Activated naive CD4-positive, alpha-beta T cell treated with anti-CD3 and anti-CD28 coated beads, Interleukin-2, amount 50 U/mL, for 72 hours (primary cell): ENCODE measurements around the gene NPTX1. TPM values are rescaled to one million over a fixed set of nuclear protein-coding genes. Genes with fewer than 3 reads are reported as not detected.

ENCODE experiments used
- ATAC-seq, 2 donors: fragments of 150-1000 bp; cut with Tn5 transposase; 2 replicates each; pipeline ENCODE4 v1.10.0; 2021; ENCODE audit warnings: mild to moderate bottlenecking in 2 of 2, moderate library complexity in 2 of 2
- DNase-seq, 2 donors: peaks; one replicate each; pipeline ENCODE4 v3.0.0; 2021 to 2022; ENCODE audit warnings: low spot score in 2 of 2
- H3K27ac Mint-ChIP-seq, 2 donors: one replicate each; pipeline ENCODE4 v1.8.0; 2022; ENCODE audit warnings: mild to moderate bottlenecking in 2 of 2, mixed read lengths in 2 of 2
- H3K36me3 Mint-ChIP-seq, 2 donors: one replicate each; pipeline ENCODE4 v1.8.0; 2022; ENCODE audit warnings: mixed read lengths in 2 of 2
- H3K9me3 Mint-ChIP-seq, 2 donors: one replicate each; pipeline ENCODE4 v1.8.0; 2022; ENCODE audit warnings: mixed read lengths in 2 of 2
- total RNA-seq, 2 donors: library from RNA; stranded (reverse); gene quantifications; one replicate each; pipeline ENCODE4 v1.2.3, GENCODE V29; 2022

The NPTX1 gene
- total RNA-seq, 2 donors from 2014 or later, result 23.0 to 135 TPM

DNA sequence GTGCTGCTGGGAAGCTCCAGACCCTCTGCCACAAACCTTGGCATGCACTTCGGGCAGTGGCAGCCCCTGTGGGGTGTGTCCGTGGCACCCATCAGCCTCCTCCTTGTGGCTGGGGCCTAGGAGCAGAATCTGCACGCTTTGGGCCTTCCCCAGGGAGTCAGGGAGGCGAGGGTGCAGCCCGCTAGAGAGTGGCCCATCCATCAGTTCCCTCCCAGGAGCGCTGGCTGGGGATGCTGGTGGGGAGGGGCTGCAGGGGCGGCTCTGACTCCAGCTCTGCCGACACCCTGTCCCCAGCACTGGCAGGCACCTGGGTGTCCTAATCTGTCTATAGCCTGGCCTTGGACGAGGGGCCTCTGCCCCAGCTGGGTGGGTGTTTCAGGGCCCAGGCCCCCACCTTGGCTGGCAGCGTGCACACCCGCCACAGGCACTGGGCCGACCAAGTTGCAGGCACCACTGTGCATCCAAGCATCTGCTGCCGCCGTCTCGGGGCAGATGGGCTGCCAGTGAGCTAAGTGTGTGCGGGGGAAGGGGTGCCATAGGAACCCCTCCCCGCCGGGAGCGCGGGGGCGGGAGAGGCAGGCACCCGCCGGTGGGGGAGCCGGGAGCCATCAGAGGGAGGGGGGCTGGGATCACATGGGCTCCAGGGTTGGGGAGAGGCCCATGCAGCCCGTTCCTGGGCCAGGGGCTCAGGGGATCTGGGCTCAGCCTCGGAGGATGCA lies 31.2 kb downstream of the NPTX1 start:
- H3K9me3 Mint-ChIP-seq, result no peaks in the 10 kb centered on the region
- ATAC-seq, result no peak
- no peaks in the 10 kb centered on the region for H3K36me3 Mint-ChIP-seq
- H3K27ac Mint-ChIP-seq, result no peak overlapping the region
- DNase-seq, result no peak

DNA sequence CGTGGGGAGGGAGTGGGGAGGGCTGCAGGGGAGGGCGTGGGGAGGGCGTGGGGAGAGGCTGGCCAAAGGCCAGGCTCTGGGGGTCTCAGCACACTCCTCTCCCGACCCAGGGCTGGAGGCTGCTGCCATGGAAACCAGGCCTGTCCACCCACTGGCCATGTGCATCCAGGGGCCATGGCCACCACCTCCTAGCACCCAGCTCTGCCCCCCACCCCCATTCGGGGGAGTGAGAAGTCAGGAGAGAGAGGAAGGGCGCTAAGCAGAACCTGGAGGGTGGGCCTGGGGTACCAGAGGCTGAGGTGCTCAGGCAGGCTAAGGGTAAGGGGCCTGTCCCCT lies 31.8 kb downstream of the NPTX1 start:
- no peak for ATAC-seq

DNA sequence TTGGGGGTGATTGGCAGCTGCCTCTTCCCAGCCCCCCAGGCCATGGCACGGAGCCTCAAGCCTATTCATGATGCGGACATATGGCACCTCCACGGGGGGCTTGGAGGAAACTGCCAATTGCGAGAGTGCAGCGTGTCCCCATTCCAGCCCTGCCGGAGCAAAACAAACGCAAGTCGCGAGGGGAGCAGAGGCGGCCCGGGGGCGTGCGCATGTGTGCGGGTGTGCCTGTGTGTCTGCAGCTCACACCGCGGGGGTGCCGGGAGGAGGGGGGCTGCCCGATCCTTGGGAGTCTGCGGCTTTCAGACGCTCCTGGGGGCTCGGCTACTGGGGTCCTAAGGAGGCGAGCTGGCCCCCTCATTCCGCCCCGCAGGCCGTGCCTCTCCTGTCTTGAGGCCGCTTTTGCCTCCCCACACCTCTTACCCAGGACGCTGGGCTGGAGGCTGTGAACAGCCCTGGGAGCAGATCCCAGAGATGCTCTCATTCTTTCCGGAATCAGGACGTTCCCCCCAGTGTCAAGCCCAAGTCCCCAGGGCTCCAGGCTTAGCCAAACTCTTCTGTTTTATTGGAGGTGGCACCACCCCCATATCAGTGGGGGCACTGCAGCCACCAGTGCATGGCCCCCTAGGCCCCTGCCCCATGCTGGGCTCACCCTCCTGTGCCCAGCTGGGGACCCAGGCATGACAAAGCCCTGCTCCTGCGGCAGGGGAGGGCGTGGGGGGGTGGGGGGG lies 32.3 kb downstream of the NPTX1 start:
- Mint-ChIP-seq H3K36me3 (no peaks in the 10 kb centered on the region), H3K27ac (no peak overlapping the region), H3K9me3 (no peaks in the 10 kb centered on the region)
- no peak for ATAC-seq
- DNase-seq, result no peak

More for the DNA sequence above, 31.8 kb downstream of the NPTX1 start:
- no peak overlapping the region for H3K27ac Mint-ChIP-seq
- DNase-seq, result no peak
- no peaks in the 10 kb centered on the region for H3K36me3 Mint-ChIP-seq
- H3K9me3 Mint-ChIP-seq, result no peaks in the 10 kb centered on the region

DNA sequence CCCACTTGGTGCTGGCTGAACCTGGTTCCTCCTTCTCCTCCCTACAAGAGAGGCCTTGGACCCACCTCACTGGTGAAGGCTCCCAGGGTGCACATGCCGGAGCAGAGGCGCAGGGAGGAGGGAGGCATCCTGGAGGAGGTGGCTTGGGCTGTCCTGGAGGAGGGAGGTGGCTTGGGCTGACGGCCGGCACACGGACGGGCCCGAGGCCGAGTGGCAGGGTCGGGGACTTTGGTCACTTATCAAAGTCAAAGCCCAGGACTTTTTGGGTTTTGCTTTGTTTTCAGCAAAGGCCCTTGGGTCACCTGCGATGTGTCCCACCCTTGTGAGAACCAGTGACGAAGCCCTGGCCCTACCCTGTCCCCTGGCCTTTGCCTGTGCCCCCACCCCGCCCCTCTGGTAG lies 32.9 kb downstream of the NPTX1 start:
- no peaks in the 10 kb centered on the region for H3K36me3 Mint-ChIP-seq
- no peak overlapping the region for H3K27ac Mint-ChIP-seq
- no peak for DNase-seq
- H3K9me3 Mint-ChIP-seq, result no peaks in the 10 kb centered on the region
- no peak for ATAC-seq

DNA sequence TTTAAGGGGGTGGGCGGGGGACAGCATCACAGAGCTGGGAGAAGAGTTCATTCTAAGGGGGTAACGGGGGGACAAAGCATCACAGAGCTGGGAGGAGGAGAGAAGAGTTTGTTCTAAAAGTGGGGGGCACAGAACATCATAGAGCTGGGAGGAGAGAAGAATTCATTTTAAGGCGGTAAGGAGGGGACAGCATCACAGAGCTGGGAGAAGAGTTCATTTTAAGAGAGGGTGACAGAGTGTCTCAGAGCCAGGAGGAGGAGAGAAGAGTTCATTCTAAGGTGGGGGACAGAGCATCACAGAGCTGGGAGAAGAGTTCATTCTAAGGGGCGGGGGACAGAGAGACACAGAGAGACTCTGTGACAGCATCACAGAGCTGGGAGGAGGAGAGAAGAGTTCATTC lies 33.6 kb downstream of the NPTX1 start:
- ATAC-seq, result no peak

DNA sequence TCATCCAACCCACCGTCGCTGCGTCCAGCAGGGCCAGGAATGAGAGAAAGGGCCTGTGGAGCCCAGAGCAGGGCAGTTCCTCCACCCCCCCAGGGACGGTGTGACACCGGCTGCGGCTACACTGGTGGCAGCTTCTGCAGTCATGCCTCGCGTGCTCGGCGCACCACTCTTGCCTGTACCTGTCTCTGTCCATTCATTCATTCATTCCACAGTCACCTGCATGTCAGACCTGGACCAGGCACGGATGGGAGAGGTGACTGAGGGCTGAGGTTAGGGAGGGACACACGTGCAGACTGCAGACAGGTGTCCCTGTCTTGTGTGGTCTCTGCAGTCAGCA lies 34.1 kb downstream of the NPTX1 start:
- H3K9me3 Mint-ChIP-seq, result no peaks in the 10 kb centered on the region
- no peak overlapping the region for H3K27ac Mint-ChIP-seq
- no peaks in the 10 kb centered on the region for H3K36me3 Mint-ChIP-seq
- DNase-seq, result no peak
- no peak for ATAC-seq

More for the DNA sequence above, 33.6 kb downstream of the NPTX1 start:
- Mint-ChIP-seq H3K9me3 (no peaks in the 10 kb centered on the region), H3K36me3 (no peaks in the 10 kb centered on the region), H3K27ac (no peak overlapping the region)
- no peak for DNase-seq

DNA sequence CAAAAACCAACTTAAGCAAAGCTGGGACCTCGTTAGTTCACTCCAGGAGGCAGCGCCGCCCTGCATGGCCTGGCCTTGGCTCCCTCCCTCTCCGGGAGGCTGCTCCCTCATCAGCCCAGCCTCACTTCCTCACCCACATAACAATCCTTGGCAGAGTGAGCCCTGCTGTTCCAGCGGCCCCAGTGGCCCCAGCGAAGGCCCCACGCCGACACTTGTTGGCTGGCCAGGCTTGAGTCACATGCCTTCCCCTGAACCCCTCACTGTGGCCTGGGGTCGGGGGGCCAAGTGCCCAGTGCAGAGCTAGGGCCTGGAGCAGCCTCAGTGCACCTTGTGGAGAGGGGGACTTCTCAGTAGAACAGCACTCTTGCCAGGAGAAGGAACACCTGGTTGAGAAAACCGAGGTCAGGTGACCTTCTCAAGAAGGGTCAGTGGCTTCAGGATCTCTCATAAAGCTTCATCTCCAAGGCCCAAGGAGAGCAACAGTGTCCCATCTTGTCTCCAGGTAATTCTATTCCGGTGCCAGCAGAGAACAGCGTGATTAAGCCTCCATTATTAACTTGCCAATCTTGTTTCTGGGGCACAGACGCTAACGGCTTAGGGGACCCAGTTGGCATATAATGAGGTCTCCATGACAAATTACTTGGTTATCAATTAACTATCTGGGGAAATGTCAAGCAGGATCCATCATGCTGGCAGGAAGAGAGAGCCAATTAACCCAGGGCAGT lies 34.6 kb downstream of the NPTX1 start:
- no peaks in the 10 kb centered on the region for H3K9me3 Mint-ChIP-seq
- ATAC-seq, result no peak
- no peak for DNase-seq
- no peaks in the 10 kb centered on the region for H3K36me3 Mint-ChIP-seq
- no peak overlapping the region for H3K27ac Mint-ChIP-seq

DNA sequence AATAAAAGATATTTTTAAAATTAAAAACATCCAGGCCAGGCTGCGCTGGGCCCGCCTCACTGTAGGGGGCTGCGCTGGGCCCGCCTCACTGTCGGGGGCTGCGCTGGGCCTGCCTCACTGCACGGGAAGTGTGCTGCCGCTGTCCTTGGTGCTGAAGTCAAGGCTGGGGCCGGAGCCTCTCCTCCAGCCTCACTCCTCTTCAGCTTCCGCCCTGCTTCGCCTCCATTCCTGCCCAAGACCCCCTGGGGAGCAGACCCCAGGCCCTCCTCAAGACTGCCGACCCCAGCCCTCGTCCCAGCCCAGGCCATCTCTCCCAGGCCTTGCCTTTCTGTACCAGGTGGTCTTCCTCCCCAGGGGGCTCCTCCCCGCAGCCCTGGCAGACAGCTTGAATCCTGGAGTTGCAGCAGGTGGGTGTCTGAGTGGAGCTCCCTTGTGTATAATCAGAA lies 35.3 kb downstream of the NPTX1 start:
- H3K9me3 Mint-ChIP-seq, result no peaks in the 10 kb centered on the region
- H3K36me3 Mint-ChIP-seq, result no peaks in the 10 kb centered on the region
- DNase-seq (peak in 1 of 2 donors; percentile 66), ATAC-seq (peak in 1 of 2 donors; percentile 71)
- H3K27ac Mint-ChIP-seq, result no peak overlapping the region

DNA sequence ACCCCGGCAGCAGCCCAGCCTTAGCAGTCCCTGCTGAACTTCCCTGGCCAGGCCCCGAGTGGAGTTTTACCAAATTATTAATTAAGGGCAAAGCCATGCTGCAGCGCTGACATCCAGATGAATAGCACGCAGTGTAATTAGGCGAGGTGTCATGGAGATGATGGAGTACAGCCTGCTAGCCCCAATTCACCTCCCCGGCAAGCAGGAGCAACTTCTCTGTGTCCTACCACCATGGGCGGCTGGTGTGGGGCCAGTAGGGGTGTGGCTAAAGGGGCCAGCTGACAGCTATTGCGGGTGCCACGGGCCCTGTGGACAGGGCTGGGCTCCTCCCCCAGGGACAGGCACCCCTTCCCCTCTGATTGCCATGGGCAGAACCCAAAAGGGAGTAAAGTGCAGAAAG lies 36.9 kb downstream of the NPTX1 start:
- no peaks in the 10 kb centered on the region for H3K36me3 Mint-ChIP-seq
- ATAC-seq, result no peak
- H3K27ac Mint-ChIP-seq, result no peak overlapping the region
- H3K9me3 Mint-ChIP-seq, result no peaks in the 10 kb centered on the region
- DNase-seq, result no peak

DNA sequence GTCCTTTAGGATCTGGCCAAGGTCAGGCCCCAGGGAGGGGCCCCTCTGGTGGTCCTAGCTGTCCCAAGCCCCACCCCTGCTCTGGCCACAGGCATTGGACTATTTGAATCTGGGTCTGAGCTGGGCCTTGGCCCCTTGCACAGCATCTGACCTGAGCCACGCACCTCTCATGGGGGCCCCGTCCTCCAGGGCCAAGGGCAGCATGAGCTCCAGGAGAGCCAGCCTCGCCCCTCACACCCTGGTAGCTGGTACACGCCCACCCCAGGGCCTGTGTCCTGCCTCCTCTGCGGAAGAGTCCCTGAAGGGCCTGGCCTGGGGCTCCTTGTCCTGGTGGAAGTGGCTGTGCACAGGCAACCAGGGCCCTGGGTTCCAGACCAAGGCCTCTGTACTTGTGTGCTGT lies 37.6 kb downstream of the NPTX1 start:
- DNase-seq, result no peak
- no peak for ATAC-seq
- no peaks in the 10 kb centered on the region for H3K9me3 Mint-ChIP-seq
- no peaks in the 10 kb centered on the region for H3K36me3 Mint-ChIP-seq
- H3K27ac Mint-ChIP-seq, result no peak overlapping the region

DNA sequence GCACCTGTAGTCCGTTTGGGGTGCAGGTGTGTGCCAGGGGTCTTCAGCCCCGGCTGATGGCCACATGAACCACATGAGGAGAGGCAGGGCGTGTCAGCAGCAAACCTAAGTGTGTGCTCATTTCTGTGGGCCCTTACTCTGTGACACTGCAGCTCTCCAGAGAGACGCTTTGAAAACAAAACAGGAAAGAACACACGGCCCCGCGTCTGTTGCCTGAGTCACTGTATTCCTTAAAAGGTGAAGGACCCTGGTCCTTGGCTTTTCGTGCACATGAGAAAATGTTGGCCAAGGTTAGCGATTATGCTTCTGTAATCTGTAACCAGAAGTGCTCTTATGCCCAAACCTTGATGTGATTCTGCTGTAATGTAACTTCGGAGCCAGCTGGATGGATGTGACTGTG lies 38.9 kb downstream of the NPTX1 start:
- no peak overlapping the region for H3K27ac Mint-ChIP-seq
- no peaks in the 10 kb centered on the region for H3K36me3 Mint-ChIP-seq
- ATAC-seq (no peak), DNase-seq (no peak)
- H3K9me3 Mint-ChIP-seq, result no peaks in the 10 kb centered on the region

DNA sequence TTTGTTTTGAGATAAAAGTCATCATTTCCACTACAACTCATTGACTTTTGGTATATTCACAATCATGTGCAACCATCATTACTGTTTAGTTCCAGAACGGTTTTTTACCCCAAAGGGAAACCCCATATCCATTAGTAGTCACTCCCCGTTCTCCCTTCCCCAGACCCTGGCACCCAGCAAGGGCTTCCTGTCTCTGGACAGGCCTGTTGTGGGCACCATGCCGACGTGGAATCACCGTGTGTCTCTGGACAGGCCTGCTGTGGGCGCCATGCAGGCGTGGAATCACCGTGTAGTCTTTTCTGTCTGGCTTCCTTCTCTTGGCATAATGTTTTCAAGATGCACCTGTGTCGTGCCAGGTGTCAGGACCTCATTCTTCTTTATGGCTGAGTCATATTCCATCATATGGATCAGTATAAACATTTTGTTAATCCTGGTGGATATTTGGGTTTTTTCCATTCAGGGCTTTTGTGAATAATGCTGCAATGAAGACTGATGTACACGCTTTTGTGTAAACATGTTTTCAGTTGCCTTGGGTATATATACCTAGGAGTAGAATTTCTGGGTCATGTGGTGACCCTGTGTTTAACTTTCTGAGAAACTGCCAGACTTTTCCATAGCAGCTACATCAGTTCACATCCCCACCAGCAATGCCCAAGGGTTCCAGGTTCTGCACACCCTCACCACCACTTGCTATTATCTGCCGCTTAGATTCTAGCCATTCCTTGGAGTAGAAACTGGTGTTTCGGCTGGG lies 42.3 kb downstream of the NPTX1 start:
- no peak for ATAC-seq
- Mint-ChIP-seq H3K36me3 (no peaks in the 10 kb centered on the region), H3K27ac (peak overlapping the region in 1 of 2 donors; percentile 50), H3K9me3 (no peaks in the 10 kb centered on the region)
- no peak for DNase-seq

DNA sequence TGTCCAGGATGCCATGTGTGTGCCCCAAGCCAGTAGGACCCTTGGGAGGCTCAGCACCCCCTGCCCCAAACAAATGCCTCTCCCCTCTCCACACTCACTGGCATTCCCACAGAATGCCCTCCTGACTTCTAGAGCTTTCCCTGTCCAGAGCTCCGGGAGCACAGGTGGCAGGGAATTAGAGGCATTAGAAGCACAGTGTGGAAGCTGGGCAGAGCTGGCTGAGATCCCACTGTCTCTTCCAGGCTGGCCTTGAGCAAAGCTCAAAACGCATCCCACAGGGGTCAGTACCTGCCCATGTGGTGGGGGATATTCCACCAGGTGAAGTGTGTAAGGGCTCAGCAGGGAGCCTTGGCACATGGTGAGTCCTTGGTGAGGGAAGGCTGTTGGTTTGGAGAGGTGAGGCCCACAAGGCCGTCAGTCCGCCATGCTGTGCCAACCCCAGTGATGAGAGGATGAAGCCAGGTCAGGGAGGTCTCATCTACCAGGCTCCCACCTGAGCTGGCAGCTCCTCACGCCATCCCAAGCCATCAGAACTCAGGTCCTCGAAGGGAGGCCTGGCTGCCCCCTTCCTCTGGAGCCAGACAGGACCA lies 43.4 kb downstream of the NPTX1 start:
- no peak overlapping the region for H3K27ac Mint-ChIP-seq
- ATAC-seq (no peak), DNase-seq (no peak)
- H3K9me3 Mint-ChIP-seq, result no peaks in the 10 kb centered on the region
- no peaks in the 10 kb centered on the region for H3K36me3 Mint-ChIP-seq

DNA sequence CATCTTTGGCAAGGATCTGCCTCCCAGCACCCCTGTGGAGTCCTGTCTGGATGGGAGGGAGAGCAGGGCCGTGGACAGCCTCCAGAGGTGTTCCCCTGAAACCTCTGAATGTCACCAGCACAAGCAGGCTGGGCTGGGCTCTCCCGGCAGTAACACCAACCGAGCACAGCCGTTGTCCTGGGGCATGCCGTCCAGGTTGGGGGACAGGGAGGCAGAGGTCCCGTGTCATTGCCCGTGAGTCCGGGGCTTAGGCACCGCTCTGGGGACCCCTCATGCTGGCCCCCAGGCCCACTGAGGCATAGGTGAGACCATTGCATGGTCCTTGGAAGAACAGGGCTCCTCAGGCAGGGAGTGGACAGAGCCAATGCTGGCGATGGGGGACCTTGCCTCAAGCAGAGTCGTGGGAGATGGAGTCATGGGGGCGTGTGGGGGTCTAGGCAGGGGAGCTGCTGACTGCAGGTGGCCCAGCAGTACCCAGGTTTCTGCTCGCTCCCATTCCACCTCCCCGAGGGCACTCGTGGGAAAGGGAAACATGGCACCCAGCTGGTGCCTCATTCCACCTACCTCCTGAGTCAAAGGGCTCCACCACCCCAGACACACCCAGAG lies 44.0 kb downstream of the NPTX1 start:
- Mint-ChIP-seq H3K36me3 (no peaks in the 10 kb centered on the region), H3K27ac (no peak overlapping the region), H3K9me3 (no peaks in the 10 kb centered on the region)
- ATAC-seq, result no peak
- no peak for DNase-seq

DNA sequence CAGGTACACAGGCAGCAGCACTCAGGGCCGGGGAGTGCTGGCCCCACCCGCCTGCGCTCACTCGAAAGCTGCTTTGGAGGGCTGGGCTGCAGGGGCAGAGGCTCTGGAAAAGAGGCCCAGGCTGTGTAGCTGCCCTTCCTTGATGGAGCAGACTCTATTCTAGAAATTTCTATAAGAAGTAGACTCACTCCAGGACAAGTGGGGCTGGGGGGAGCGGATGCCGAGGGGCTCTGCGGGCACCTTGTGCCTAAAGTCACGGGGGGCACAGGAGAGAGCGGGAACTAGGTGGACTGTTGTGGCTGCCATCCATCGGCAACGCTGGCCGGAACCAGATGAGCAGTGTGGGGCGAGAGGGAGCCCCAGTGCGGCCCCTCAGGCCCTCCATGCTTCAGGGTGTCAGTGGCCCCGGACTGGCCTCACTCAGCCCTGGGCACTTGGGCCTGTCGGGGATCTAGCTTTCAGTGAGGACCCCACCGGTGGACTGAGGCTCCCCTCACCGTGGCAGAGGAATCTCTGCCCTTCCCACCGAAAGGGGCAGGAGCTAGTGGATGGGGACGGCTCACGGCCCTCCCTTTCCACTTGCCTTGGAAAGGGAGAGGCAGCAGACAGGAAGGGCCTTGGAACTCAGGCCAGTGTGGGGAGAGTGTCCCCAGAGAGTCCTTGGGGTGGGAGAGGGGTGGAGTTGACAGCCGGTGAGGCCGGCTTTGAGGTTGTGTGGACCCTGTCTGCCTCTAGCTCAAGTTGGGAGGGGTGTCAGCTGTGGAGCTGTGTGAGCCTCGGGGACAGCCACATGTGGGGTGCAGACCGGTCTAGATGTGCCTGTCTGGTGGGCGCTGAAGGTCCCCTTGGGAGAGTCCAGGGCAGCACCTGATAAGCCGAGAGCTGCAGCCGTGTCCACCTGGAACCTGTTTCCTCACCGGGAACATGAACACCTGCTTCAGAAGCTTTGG lies 44.9 kb downstream of the NPTX1 start:
- DNase-seq, result no peak
- Mint-ChIP-seq H3K9me3 (no peaks in the 10 kb centered on the region), H3K36me3 (no peaks in the 10 kb centered on the region), H3K27ac (peak overlapping the region in 1 of 2 donors; percentile 74)
- no peak for ATAC-seq
